PC-3 (cell line): ENCODE results near the gene CCSER1.

Experiments used
- CTCF ChIP-seq: fragments of 300-600 bp; sonication (generic); conservative IDR thresholded peaks from 2 replicates; pipeline ENCODE4 v1.5.1; 2017; ENCODE audit warnings: antibody characterized with exemption, low read depth, mild to moderate bottlenecking, low read length
- EZH2 ChIP-seq: fragments of 300-600 bp; sonication (generic); IDR thresholded peaks from one replicate; pipeline ENCODE4 v1.6.1; 2017; ENCODE audit warnings: antibody characterized with exemption, mild to moderate bottlenecking, low read length; ENCODE audit not compliant: unreplicated experiment
- EZH2phosphoT487 ChIP-seq: fragments of 300-600 bp; sonication (generic); IDR thresholded peaks from 2 replicates; pipeline ENCODE4 v1.6.1; 2018; ENCODE audit warnings: mild to moderate bottlenecking, antibody characterized with exemption, low read length, borderline replicate concordance

DNA sequence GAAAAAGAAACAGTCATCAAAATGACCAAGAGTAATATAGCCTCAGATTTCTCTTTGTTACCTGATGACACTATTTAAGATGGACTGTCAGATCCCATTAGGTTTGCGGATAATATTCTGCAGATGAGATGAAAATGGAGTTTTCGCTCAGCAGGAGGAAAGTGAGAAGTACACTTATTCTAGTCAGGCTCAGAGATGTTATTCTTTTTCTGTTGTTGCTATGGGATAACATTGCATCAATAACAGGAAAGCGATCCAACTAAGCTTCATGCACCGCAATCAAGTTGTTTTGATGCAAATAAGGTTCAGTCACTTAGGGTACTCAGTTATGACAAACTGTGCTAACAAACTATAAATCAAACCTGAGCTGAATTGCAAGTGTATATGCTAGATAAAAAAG, 415.0 kb downstream of the CCSER1 start:
- TF ChIP-seq CTCF (no peak), EZH2 (no peak), EZH2phosphoT487 (no peak)
